IMR-90 (cell line): ENCODE results near the gene PPP6R1. TPM values are rescaled to one million over a fixed set of nuclear protein-coding genes. Genes with fewer than 3 reads are reported as not detected.

Source experiments
- ATAC-seq: fragments of 200-7000 bp; cut with Tn5 transposase; 2 replicates; pipeline ENCODE4 v1.9.1; 2020; ENCODE audit warnings: low read depth, mild to moderate bottlenecking, moderate library complexity
- BruUV-seq: library from RNA; stranded (reverse); fragments of 400-500 nt; replicated peaks from 2 replicates; lab custom pipeline; 2021; lab: Mats Ljungman, UMichigan
- CTCF ChIA-PET: fragments of 300-600 bp; formaldehyde crosslinking; extraction: SDS; loops from one replicate; lab custom pipeline; 2021; ENCODE audit warnings: antibody characterized with exemption; lab: Yijun Ruan, JAX
- POLR2A ChIA-PET: fragments of 300-600 bp; sonication (Branson Sonifier 250); formaldehyde crosslinking; loops from one replicate; lab custom pipeline; 2022; ENCODE audit warnings: antibody characterized with exemption; ENCODE audit not compliant: unreplicated experiment; lab: Charles Lee
- DNase-seq: peaks from one replicate; pipeline ENCODE4 v3.0.0; 2013
- H2AFZ ChIP-seq: replicated peaks from 2 replicates; pipeline ENCODE3; 2013; ENCODE audit warnings: low read length, mild to moderate bottlenecking; ENCODE audit not compliant: poor library complexity
- H2AK5ac ChIP-seq: 2 replicates; pipeline ENCODE4 v1.6.1; 2013; ENCODE audit warnings: low read depth, low read length, inconsistent platforms
- H2AK9ac ChIP-seq: replicated peaks from 2 replicates; pipeline ENCODE3; 2013; ENCODE audit warnings: mild to moderate bottlenecking, low read depth, low read length, moderate library complexity; ENCODE audit not compliant: poor library complexity
- H2BK120ac ChIP-seq: 2 replicates; pipeline ENCODE4 v1.6.1; 2013; ENCODE audit warnings: low read depth, low read length, inconsistent platforms
- H2BK15ac ChIP-seq: 3 replicates; pipeline ENCODE4 v1.6.1; 2013; ENCODE audit warnings: low read depth, low read length, inconsistent platforms
- H2BK20ac ChIP-seq: 2 replicates; pipeline ENCODE4 v1.6.1; 2013; ENCODE audit warnings: low read depth, mild to moderate bottlenecking, inconsistent platforms, low read length, moderate library complexity
- H2BK5ac ChIP-seq: 2 replicates; pipeline ENCODE4 v1.6.1; 2013; ENCODE audit warnings: mild to moderate bottlenecking, low read depth, low read length, inconsistent platforms; ENCODE audit not compliant: poor library complexity, severe bottlenecking
- H3K14ac ChIP-seq: replicated peaks from 2 replicates; pipeline ENCODE4 v1.6.1; 2013; ENCODE audit warnings: low read depth, low read length, inconsistent platforms
- H3K18ac ChIP-seq: 2 replicates; pipeline ENCODE4 v1.6.1; 2013; ENCODE audit warnings: low read depth, low read length, control low read depth
- H3K23ac ChIP-seq: 2 replicates; pipeline ENCODE4 v1.6.1; 2013; ENCODE audit warnings: low read depth, low read length, inconsistent platforms
- H3K27ac ChIP-seq: 2 replicates; pipeline ENCODE4 v1.5.1; 2013; ENCODE audit warnings: mild to moderate bottlenecking, control low read depth, low read length; ENCODE audit not compliant: insufficient read depth
- H3K27me3 ChIP-seq: 2 replicates; pipeline ENCODE4 v1.6.1; 2013; ENCODE audit warnings: low read length; ENCODE audit not compliant: control insufficient read depth, insufficient read depth
- H3K36me3 ChIP-seq: 2 replicates; pipeline ENCODE4 v1.6.1; 2013; ENCODE audit warnings: low read length, mixed read lengths; ENCODE audit not compliant: control insufficient read depth, insufficient read depth
- H3K4ac ChIP-seq: 2 replicates; pipeline ENCODE4 v1.6.1; 2013; ENCODE audit warnings: low read depth, low read length, inconsistent platforms
- H3K4me1 ChIP-seq: 2 replicates; pipeline ENCODE4 v1.6.1; 2013; ENCODE audit warnings: low read length, mixed read lengths; ENCODE audit not compliant: control insufficient read depth, insufficient read depth
- H3K4me2 ChIP-seq: 2 replicates; pipeline ENCODE4 v1.6.1; 2013; ENCODE audit warnings: low read depth, mild to moderate bottlenecking, control low read depth, low read length, moderate library complexity
- H3K4me3 ChIP-seq: 2 replicates; pipeline ENCODE4 v1.5.1; 2013; ENCODE audit warnings: low read depth, mild to moderate bottlenecking, control low read depth, low read length, moderate library complexity; ENCODE audit not compliant: insufficient read depth
- H3K56ac ChIP-seq: 2 replicates; pipeline ENCODE4 v1.6.1; 2013; ENCODE audit warnings: low read length, inconsistent platforms; ENCODE audit not compliant: insufficient read depth; ENCODE audit errors: extremely low read depth
- H3K79me1 ChIP-seq, 2 experiments: 2 replicates each; pipeline ENCODE4 v1.6.1; 2013; ENCODE audit warnings: low read length in 2 of 2, inconsistent platforms in 1 of 2, low read depth in 1 of 2
- H3K9ac ChIP-seq: 2 replicates; pipeline ENCODE4 v1.6.1; 2013; ENCODE audit warnings: low read depth, low read length, control low read depth
- H3K9me1 ChIP-seq: 2 replicates; pipeline ENCODE4 v1.6.1; 2013; ENCODE audit warnings: low read length, inconsistent platforms; ENCODE audit not compliant: insufficient read depth
- H3K9me3 ChIP-seq: 2 replicates; pipeline ENCODE4 v1.6.1; 2013; ENCODE audit warnings: low read length; ENCODE audit not compliant: control insufficient read depth, insufficient read depth
- H4K20me1 ChIP-seq: 2 replicates; pipeline ENCODE4 v1.6.1; 2013; ENCODE audit warnings: low read length, inconsistent platforms; ENCODE audit not compliant: insufficient read depth
- H4K5ac ChIP-seq: 2 replicates; pipeline ENCODE4 v1.6.1; 2013; ENCODE audit warnings: mild to moderate bottlenecking, low read depth, low read length, control low read depth
- H4K8ac ChIP-seq, 2 experiments: 2 replicates each; pipeline ENCODE4 v1.6.1; 2013; ENCODE audit warnings: low read depth in 2 of 2, low read length in 2 of 2, control low read depth in 1 of 2, inconsistent platforms in 1 of 2
- H4K91ac ChIP-seq: 2 replicates; pipeline ENCODE4 v1.6.1; 2013; ENCODE audit warnings: low read depth, low read length, inconsistent platforms; ENCODE audit not compliant: insufficient read depth
- MAZ ChIP-seq: IDR thresholded peaks from 2 replicates; pipeline ENCODE4 v1.6.1; 2012; ENCODE audit warnings: low read depth, mild to moderate bottlenecking, low read length, improper control_type of control experiment, moderate library complexity, borderline replicate concordance
- POLR2A ChIP-seq: IDR thresholded peaks from 2 replicates; pipeline ENCODE4 v1.6.1; 2012; ENCODE audit warnings: mild to moderate bottlenecking, low read depth, low read length
- RCOR1 ChIP-seq: IDR thresholded peaks from 2 replicates; pipeline ENCODE4 v1.6.1; 2012; ENCODE audit warnings: mild to moderate bottlenecking, low read length, improper control_type of control experiment; ENCODE audit not compliant: insufficient replicate concordance
- WGBS, 2 experiments: methylation state at CpG; one replicate each; pipeline versions ENCODE4 v1.1.5 to v1.1.7; 2013; ENCODE audit warnings: missing lambda C conversion rate in 2 of 2; ENCODE audit not compliant: insufficient read length in 1 of 2; ENCODE audit errors: extremely low coverage in 2 of 2; 5-methylcytosine and 5-hydroxymethylcytosine counted together
- dilution Hi-C: fragments of 300-500 bp; cut with HindIII; formaldehyde crosslinking; loops from one replicate; pipeline ENCODE4 v1.14.3; 2018; ENCODE audit warnings: low sequenced_read_pairs; ENCODE audit not compliant: unreplicated experiment
- in situ Hi-C: fragments of 300-500 bp; cut with MboI; formaldehyde crosslinking; loops from 3 replicates; pipeline ENCODE4 v1.14.3; 2019; ENCODE audit warnings: low sequenced_read_pairs, inconsistent platforms, mixed read lengths
- intact Hi-C: fragments of 100-400 bp; cut with micrococcal nuclease; formaldehyde crosslinking; loops from 2 replicates; pipeline ENCODE4 v1.10.0; 2022
- polyA plus RNA-seq, 3 experiments: library from polyadenylated mRNA; depleted of rRNA; stranded (reverse); fragments of >200 nt; gene quantifications; 2 replicates each; pipeline ENCODE4 v1.2.3, GENCODE V29; 2012; ENCODE audit warnings: low replicate concordance in 1 of 3
- total RNA-seq: library from RNA; depleted of rRNA; stranded (reverse); fragments of >200 nt; gene quantifications from 2 replicates; pipeline ENCODE4 v1.2.3, GENCODE V29; 2012

The PPP6R1 gene
- total and polyA plus RNA-seq, 2 of the 4 experiments (the other 2 are of a cell fraction): 19.9 to 50.2 TPM

DNA sequence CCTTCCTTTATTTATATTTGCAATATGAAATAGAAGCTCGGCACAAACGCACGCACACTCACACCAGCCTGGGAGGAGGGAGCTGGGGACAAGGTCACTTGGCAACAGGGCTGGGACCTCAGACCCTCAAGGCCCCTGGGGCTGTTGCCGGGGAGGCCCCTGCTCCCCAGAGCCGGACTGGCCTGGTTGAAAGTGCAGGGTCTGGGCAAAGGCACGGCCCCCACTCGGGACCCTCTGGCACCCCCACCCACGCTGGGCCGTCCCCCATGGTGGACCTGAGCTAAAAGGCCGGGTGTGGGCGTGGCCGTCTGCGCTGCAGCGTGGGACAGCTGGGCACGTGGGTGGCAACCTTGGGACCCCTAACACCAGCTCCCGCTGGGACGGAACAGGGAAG is 29.0 kb downstream of the PPP6R1 start:
- Histone ChIP-seq H3K4me2 (no peak overlapping the region), H2BK20ac (no peak overlapping the region), H2AK9ac (no peak overlapping the region), H2AFZ (no peak overlapping the region), H3K9me1 (0 out of 2 replicates have a peak, but pooled peaks cover 6% of the 10 kb centered on the region), H2BK15ac (no peak overlapping the region), H3K14ac (no peak overlapping the region), H3K27me3 (no peaks in the 10 kb centered on the region), H3K9ac (no peak overlapping the region), H3K56ac (no peak overlapping the region), H3K23ac (no peak overlapping the region), H4K20me1 (peaks cover 20% of the 10 kb centered on the region), H4K91ac (no peak overlapping the region), H3K4me1 (no peaks in the 10 kb centered on the region), H3K27ac (no peak overlapping the region), H3K18ac (no peak overlapping the region), H3K4me3 (no peak overlapping the region), H3K79me1 (peaks cover 6 to 11% of the 10 kb centered on the region in 2 experiments; a peak in 3 of 4 replicates), H3K4ac (no peak overlapping the region), H2BK120ac (no peak overlapping the region), H4K5ac (no peak overlapping the region), H4K8ac (no peak overlapping the region), H3K36me3 (peaks cover 50% of the 10 kb centered on the region), H2BK5ac (no peak overlapping the region), H2AK5ac (no peak overlapping the region), H3K9me3 (no peaks in the 10 kb centered on the region)
- in situ Hi-C loops: no loop called here
- intact Hi-C loops: no loop called here
- DNase-seq (no peak), ATAC-seq (no peak)
- POLR2A ChIA-PET: no interaction called here
- dilution Hi-C loops: no loop called here
- TSS peak; percentile 81 for BruUV-seq
- CTCF ChIA-PET: no interaction called here
- TF ChIP-seq POLR2A (no peak), RCOR1 (no peak), MAZ (no peak)
- WGBS, 2 experiments: 85% methylated on average over 6 of the region's 17 CpGs; no CpG with 5 or more reads in 1 of the 2 experiments
